D721Med (cell line): ENCODE results near the gene PEX11A.

Experiments
- DNase-seq: peaks from one replicate; pipeline ENCODE4 v3.0.0; 2011; ENCODE audit warnings: low spot score; ENCODE audit not compliant: insufficient read length
- FAIRE-seq: peaks from 2 replicates; lab custom pipeline; 2011; peaks lifted over from hg19 to GRCh38; lab: Jason Lieb, UNC
- CTCF ChIP-seq: IDR thresholded peaks from 2 replicates; pipeline ENCODE4 v1.5.1; 2012; ENCODE audit warnings: mild to moderate bottlenecking, control low read depth; ENCODE audit not compliant: insufficient read depth; ENCODE audit errors: missing control alignments

PEX11A gene

GRCh38 chr15:89641053-89641452 is 49.5 kb downstream of the PEX11A start:
- TF ChIP-seq CTCF = no peak
- FAIRE-seq (no peak), DNase-seq (no peak)

- FAIRE-seq (no peak), DNase-seq (no peak)
- no peak for TF ChIP-seq CTCF
Observed at GRCh38 chr15:89640245-89640644, 50.3 kb downstream of the PEX11A start.

- TF ChIP-seq CTCF = no peak
- DNase-seq (no peak), FAIRE-seq (no peak)
Observed at GRCh38 chr15:89633585-89633984, 57.0 kb downstream of the PEX11A start.

GRCh38 chr15:89632563-89633430 is 57.8 kb downstream of the PEX11A start:
- no peak for FAIRE-seq
- TF ChIP-seq CTCF = no peak
- no peak for DNase-seq

GRCh38 chr15:89631902-89632264 is 58.7 kb downstream of the PEX11A start:
- TF ChIP-seq CTCF = no peak

More at GRCh38 chr15:89631902-89632264, 58.7 kb downstream of the PEX11A start:
- DNase-seq (no peak), FAIRE-seq (no peak)
